MM.1S (cell line): Measurements from ENCODE around the gene ODAD4.

Experiments
- DNase-seq: peaks from one replicate; pipeline ENCODE4 v3.0.0-alpha.2; 2015
- H2AFZ ChIP-seq: fragments of 300-600 bp; sonication (generic); 2 replicates; pipeline ENCODE4 v1.6.0; 2016; ENCODE audit warnings: antibody characterized with exemption, low read length
- H3F3A ChIP-seq: fragments of 300-600 bp; sonication (generic); 2 replicates; pipeline ENCODE4 v1.6.1; 2016; ENCODE audit warnings: mild to moderate bottlenecking, antibody characterized with exemption, low read length, moderate library complexity, mixed read lengths; ENCODE audit not compliant: insufficient read depth
- H3K27ac ChIP-seq: fragments of 300-600 bp; sonication (generic); 2 replicates; pipeline ENCODE4 v1.5.1; 2016; ENCODE audit warnings: mild to moderate bottlenecking, low read length
- H3K27me3 ChIP-seq: fragments of 300-600 bp; sonication (generic); replicated peaks from 2 replicates; pipeline ENCODE4 v1.6.0; 2016; ENCODE audit warnings: low read length; ENCODE audit not compliant: insufficient read depth
- H3K36me3 ChIP-seq: fragments of 300-600 bp; sonication (generic); replicated peaks from 2 replicates; pipeline ENCODE4 v1.6.1; 2016; ENCODE audit warnings: mild to moderate bottlenecking, low read length, mixed read lengths; ENCODE audit not compliant: insufficient read depth
- H3K4me1 ChIP-seq: fragments of 300-600 bp; sonication (generic); 2 replicates; pipeline ENCODE4 v1.6.1; 2016; ENCODE audit warnings: low read length, mixed read lengths
- H3K4me2 ChIP-seq: fragments of 300-600 bp; sonication (generic); 2 replicates; pipeline ENCODE4 v1.6.0; 2016; ENCODE audit warnings: low read depth, low read length
- H3K4me3 ChIP-seq: fragments of 300-600 bp; sonication (generic); 2 replicates; pipeline ENCODE4 v1.5.1; 2016; ENCODE audit warnings: low read length, mixed read lengths
- H3K79me2 ChIP-seq: fragments of 300-600 bp; sonication (generic); 2 replicates; pipeline ENCODE4 v1.6.1; 2016; ENCODE audit warnings: mixed run types, low read length, mixed read lengths
- H3K9ac ChIP-seq: fragments of 300-600 bp; sonication (generic); 2 replicates; pipeline ENCODE4 v1.6.1; 2016; ENCODE audit warnings: low read length, mixed read lengths
- H3K9me2 ChIP-seq: fragments of 300-600 bp; sonication (generic); replicated peaks from 2 replicates; pipeline ENCODE4 v1.6.1; 2016; ENCODE audit warnings: mild to moderate bottlenecking, low read length, mixed read lengths; ENCODE audit not compliant: insufficient read depth
- H3K9me3 ChIP-seq: fragments of 300-600 bp; sonication (generic); replicated peaks from 2 replicates; pipeline ENCODE4 v1.6.1; 2016; ENCODE audit warnings: mild to moderate bottlenecking, low read length, mixed read lengths; ENCODE audit not compliant: insufficient read depth
- H4K20me1 ChIP-seq: fragments of 300-600 bp; sonication (generic); 2 replicates; pipeline ENCODE4 v1.6.1; 2016; ENCODE audit warnings: mild to moderate bottlenecking, low read length, moderate library complexity, mixed read lengths; ENCODE audit not compliant: insufficient read depth
- EZH2 ChIP-seq: fragments of 300-600 bp; sonication (generic); optimal IDR thresholded peaks from 2 replicates; pipeline ENCODE3; 2017; ENCODE audit warnings: low read depth, mild to moderate bottlenecking, antibody characterized with exemption, low read length, mixed read lengths
- EZH2phosphoT487 ChIP-seq: fragments of 300-600 bp; sonication (generic); IDR thresholded peaks from 2 replicates; pipeline ENCODE4 v1.6.1; 2018; ENCODE audit warnings: antibody characterized with exemption, low read length
- TF ChIP-seq, protein P1 (sequence below): fragments of 300-600 bp; sonication (generic); IDR thresholded peaks from 2 replicates; pipeline ENCODE4 v1.5.1; 2016; ENCODE audit warnings: antibody characterized with exemption, low read length, mixed read lengths

The ODAD4 gene

DNA sequence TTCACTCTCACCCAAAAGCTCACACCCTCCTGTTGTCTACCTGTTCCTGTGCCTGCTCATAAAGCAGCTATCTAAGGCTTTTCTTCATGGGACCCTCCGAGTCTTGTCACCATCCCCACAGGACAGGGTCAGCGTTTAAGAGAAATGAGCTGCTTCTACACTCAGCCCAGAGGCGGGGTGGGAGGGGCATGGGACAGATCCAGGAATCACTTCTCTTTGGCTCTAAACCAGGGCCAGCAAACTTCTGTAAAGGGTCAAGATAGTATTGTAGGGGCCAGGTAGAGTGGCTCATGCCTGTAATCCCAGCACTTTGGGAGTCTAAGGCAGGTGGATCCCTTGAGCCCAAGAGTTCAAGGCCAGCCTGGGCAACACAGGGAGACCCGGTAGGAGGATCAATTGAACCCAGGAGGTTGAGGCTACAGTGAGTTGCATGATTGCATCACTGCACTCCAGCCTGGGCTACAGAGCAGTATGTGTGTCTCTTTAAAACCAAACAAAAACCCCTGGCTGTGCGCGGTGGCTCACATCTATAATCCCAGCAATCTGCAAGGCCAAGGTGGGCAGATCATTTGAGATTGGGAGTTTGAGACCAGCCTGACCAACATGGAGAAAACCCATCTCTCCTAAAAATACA, 42.0 kb upstream of the ODAD4 start:
- H3K4me3 ChIP-seq, result no peak overlapping the region
- H2AFZ ChIP-seq, result no peak overlapping the region
- H3K9ac ChIP-seq, result no peak overlapping the region
- H3K4me2 ChIP-seq, result no peak overlapping the region
- H3F3A ChIP-seq, result no peaks in the 10 kb centered on the region
- TF ChIP-seq, protein P1, sequence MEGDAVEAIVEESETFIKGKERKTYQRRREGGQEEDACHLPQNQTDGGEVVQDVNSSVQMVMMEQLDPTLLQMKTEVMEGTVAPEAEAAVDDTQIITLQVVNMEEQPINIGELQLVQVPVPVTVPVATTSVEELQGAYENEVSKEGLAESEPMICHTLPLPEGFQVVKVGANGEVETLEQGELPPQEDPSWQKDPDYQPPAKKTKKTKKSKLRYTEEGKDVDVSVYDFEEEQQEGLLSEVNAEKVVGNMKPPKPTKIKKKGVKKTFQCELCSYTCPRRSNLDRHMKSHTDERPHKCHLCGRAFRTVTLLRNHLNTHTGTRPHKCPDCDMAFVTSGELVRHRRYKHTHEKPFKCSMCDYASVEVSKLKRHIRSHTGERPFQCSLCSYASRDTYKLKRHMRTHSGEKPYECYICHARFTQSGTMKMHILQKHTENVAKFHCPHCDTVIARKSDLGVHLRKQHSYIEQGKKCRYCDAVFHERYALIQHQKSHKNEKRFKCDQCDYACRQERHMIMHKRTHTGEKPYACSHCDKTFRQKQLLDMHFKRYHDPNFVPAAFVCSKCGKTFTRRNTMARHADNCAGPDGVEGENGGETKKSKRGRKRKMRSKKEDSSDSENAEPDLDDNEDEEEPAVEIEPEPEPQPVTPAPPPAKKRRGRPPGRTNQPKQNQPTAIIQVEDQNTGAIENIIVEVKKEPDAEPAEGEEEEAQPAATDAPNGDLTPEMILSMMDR, result no peak
- TF ChIP-seq EZH2 (no peak), EZH2phosphoT487 (no peak)
- H3K27me3 ChIP-seq, result no peaks in the 10 kb centered on the region
- H4K20me1 ChIP-seq, result no peaks in the 10 kb centered on the region
- DNase-seq, result no peak
- no peak overlapping the region for H3K27ac ChIP-seq
- no peaks in the 10 kb centered on the region for H3K4me1 ChIP-seq
- H3K79me2 ChIP-seq, result no peaks in the 10 kb centered on the region
- H3K9me2 ChIP-seq, result no peaks in the 10 kb centered on the region
- peaks cover 12% of the 10 kb centered on the region for H3K36me3 ChIP-seq
- no peaks in the 10 kb centered on the region for H3K9me3 ChIP-seq

DNA sequence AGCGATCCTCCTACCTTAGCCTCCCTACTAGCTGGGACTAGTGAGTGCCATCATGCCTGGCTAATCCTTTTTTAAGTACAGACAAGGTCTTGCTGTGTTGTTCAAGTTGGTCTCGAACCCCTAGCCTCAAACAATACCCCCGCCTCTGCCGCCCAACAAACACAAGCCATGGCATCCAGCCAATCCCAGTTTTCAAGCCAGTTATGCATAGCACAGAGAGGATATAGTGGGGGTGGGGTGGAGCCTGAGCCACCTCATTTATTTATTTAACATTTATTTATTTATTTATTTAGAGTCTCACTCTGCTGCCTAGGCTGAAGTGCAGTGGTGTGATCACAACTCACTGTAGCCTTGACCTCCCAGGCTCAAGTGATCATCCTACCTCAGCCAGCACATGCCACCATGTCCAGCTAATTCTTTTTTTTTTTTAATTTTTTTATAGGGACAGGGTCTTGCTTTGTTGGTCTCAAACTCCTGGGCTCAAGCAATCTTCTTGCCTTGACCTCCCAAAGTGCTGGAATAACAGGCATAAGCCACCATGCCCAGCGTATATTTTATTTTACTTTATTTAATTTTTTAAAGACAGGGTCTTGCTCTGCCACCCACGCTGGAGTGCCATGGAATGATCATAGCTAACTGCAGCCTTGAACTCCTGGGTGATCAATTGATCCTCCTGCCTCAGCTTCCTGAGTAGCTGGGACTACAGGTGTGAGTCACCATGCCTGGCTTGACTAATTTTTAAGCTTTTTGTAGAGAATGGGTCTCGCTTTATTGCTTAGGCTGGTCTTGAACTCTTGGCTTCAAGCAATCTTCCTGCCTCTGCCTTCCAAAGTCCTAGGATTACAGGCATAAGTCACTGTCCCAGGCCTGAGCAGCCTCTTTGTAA, 39.0 kb upstream of the ODAD4 start:
- Histone ChIP-seq H4K20me1 (no peaks in the 10 kb centered on the region), H2AFZ (no peak overlapping the region), H3K9me2 (no peaks in the 10 kb centered on the region), H3K4me1 (no peaks in the 10 kb centered on the region), H3K4me3 (no peak overlapping the region), H3K79me2 (no peaks in the 10 kb centered on the region), H3K9ac (no peak overlapping the region), H3K36me3 (no peaks in the 10 kb centered on the region; the same call in 1 of the 2 replicates), H3K4me2 (no peak overlapping the region), H3K9me3 (no peaks in the 10 kb centered on the region), H3F3A (no peaks in the 10 kb centered on the region), H3K27me3 (no peaks in the 10 kb centered on the region), H3K27ac (no peak overlapping the region)
- TF ChIP-seq, protein P1, result no peak
- no peak for TF ChIP-seq EZH2
- TF ChIP-seq EZH2phosphoT487, result no peak
- DNase-seq, result no peak

DNA sequence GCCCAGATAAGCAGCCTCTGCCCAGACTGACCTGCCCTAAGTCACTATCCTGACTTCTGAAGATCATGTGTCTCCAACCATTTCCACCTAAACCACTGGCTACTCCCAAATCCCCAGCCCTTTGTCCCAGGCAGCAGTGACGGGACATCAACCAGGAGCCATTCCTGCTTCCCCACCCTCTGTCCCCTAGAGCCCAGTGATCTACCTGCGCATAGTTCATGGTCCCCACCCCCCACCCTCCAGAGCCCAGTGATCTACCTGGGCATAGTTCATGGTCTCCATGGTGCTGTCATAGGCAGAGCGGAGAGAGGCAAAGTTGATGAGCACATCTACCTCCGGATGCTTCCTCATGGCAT, 38.4 kb upstream of the ODAD4 start:
- no peaks in the 10 kb centered on the region for H3K9me2 ChIP-seq
- H3K4me2 ChIP-seq, result no peak overlapping the region
- H2AFZ ChIP-seq, result no peak overlapping the region
- no peaks in the 10 kb centered on the region for H3K9me3 ChIP-seq
- H3K79me2 ChIP-seq, result no peaks in the 10 kb centered on the region
- H3K36me3 ChIP-seq, result no peaks in the 10 kb centered on the region; the same call in 1 of the 2 replicates
- no peak overlapping the region for H3K9ac ChIP-seq
- no peaks in the 10 kb centered on the region for H3F3A ChIP-seq
- H3K4me1 ChIP-seq, result no peaks in the 10 kb centered on the region
- no peaks in the 10 kb centered on the region for H4K20me1 ChIP-seq
- no peak overlapping the region for H3K27ac ChIP-seq
- H3K27me3 ChIP-seq, result no peaks in the 10 kb centered on the region
- no peak for DNase-seq
- no peak for TF ChIP-seq EZH2
- TF ChIP-seq, protein P1, result no peak
- TF ChIP-seq EZH2phosphoT487, result no peak
- no peak overlapping the region for H3K4me3 ChIP-seq
